H1 (cell line): ENCODE data around the gene FIP1L1.

Experiments used
- CEBPB ChIP-seq: IDR thresholded peaks from 2 replicates; pipeline ENCODE4 v1.6.1; 2012; ENCODE audit warnings: low read depth, low read length
- CHD1 ChIP-seq: IDR thresholded peaks from 2 replicates; pipeline ENCODE4 v1.6.1; 2012; ENCODE audit warnings: low read depth, low read length, improper control_type of control experiment
- CHD2 ChIP-seq: IDR thresholded peaks from 2 replicates; pipeline ENCODE4 v1.6.1; 2012; ENCODE audit warnings: low read length, improper control_type of control experiment
- EZH2 ChIP-seq: fragments of 200-600 bp; sonication (generic); IDR thresholded peaks from 2 replicates; pipeline ENCODE4 v1.7.1; 2012; ENCODE audit warnings: low read depth, mild to moderate bottlenecking, moderate library complexity, low read length, inconsistent platforms; ENCODE audit not compliant: severe bottlenecking
- HDAC2 ChIP-seq, 2 experiments: fragments of 300-600 bp in 1 of 2; sonication (generic) in 1 of 2; IDR thresholded peaks; 2 replicates each; pipeline ENCODE4 v1.6.1; 2011 to 2012; ENCODE audit warnings: low read depth in 2 of 2, low read length in 2 of 2, mild to moderate bottlenecking in 2 of 2, moderate library complexity in 2 of 2, borderline replicate concordance in 1 of 2, inconsistent platforms in 1 of 2
- POLR2A ChIP-seq, 2 experiments: IDR thresholded peaks; 1 replicate in 1 of 2; 2 replicates in 1 of 2; pipeline ENCODE4 v1.6.1; 2011; ENCODE audit warnings: low read depth in 2 of 2, low read length in 2 of 2, mild to moderate bottlenecking in 2 of 2; ENCODE audit errors: control extremely low read depth in 1 of 2
- POLR2AphosphoS5 ChIP-seq: IDR thresholded peaks from 2 replicates; pipeline ENCODE4 v1.6.1; 2011; ENCODE audit warnings: low read depth, low read length

- TF ChIP-seq CHD1 (no peak), CHD2 (no peak), POLR2AphosphoS5 (no peak), CEBPB (no peak), POLR2A (IDR thresholded peaks at IDR 0.05; ENCODE audit: control extremely low read depth in 1 of 2, low read depth in 2 of 2, low read length in 2 of 2) (no peak), EZH2 (no peak), HDAC2 (IDR thresholded peaks at IDR 0.05; ENCODE audit: borderline replicate concordance in 1 of 2, low read depth in 2 of 2, low read length in 2 of 2) (no peak)
These were observed 541 bp upstream of the FIP1L1 start for GRCh38 chr4:53376900-53377299.
